Jurkat, Clone E6-1 (cell line): ENCODE data around the gene THNSL1.

Source experiments
- DNase-seq: peaks from one replicate; pipeline ENCODE4 v3.0.0-alpha.2; 2011; ENCODE audit warnings: low read depth, low spot score
- H3K4me3 ChIP-seq: 2 replicates; pipeline ENCODE4 v1.5.1; 2011; ENCODE audit warnings: mild to moderate bottlenecking, low read length, control low read depth, moderate library complexity

THNSL1 gene

DNA sequence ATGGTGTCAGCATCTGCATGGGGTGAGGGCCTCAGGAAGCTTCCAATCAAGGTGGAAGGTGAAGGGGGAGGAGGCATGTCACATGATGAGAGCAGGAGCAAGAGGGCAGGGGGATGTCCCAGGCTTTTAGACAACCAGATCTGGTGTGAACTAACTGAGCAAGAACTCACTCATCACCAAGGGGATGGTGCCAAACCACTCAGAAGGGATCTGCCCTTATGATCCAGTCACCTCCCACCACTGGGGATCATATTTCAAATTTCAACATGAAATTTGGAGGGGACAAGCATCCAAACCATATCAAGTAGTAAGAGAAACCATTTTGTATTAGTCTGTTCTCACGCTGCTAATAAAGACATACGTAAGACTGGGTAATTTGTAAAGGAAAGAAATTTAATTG, 33.6 kb downstream of the THNSL1 start:
- DNase-seq: no peak
- no peak overlapping the region for H3K4me3 ChIP-seq

DNA sequence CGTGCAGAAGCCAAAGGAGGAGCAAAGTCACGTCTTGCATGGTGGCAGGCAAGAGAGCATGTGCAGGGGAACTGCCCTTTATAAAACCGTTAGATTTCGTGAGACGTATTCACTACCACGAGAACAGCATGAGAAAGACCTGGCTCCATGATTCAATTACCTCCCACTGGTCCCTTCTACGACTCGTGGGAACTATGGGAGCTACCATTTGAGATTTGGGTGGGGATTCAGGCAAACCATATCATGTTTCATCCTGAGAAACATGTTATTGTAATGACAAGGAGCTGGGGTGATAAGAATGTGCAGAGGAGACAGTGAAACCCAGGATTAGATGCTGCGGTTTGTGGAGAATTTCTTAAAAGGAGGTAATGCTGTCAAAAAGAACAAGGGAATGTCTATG, 34.0 kb downstream of the THNSL1 start:
- no peak overlapping the region for H3K4me3 ChIP-seq
- DNase-seq: no peak

DNA sequence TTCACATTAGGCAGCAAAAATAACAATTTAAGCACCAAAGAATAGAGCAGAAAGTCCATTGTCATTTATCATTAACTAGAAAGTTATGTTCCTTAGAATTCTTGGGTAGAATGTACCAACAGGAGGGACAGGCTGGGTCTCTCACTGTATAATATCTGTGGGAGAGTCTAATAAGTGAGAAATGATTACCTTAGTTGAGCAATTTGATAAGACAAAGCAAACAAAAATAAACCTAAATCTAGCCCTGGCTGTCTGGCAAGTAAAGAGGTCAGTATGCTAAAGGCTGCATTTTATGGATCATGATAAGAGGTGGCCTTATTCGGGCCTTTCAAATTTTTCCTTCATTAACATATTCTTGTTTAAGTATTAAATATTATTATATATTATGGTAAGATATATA, 35.6 kb downstream of the THNSL1 start:
- no peak for DNase-seq
- no peak overlapping the region for H3K4me3 ChIP-seq

DNA sequence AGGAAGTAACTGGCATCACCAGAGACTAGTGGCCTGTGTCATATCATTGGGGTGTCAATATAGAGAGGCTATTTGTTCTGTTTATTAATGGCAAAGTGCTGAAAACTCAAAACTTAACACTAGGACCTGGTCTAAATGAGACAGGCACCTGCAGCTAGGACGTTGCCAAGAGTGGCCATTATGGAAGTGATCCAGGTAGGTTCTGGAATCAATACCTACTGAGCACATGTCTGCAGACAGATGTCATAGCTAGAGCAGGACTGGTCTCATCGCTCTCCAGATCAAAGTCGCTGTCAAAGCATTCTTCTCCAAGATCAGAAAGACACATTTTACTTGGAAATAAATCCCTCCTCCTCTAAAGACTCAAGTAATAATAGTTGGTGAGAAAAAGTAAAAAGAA, 40.3 kb downstream of the THNSL1 start:
- no peak overlapping the region for H3K4me3 ChIP-seq
- DNase-seq: no peak

DNA sequence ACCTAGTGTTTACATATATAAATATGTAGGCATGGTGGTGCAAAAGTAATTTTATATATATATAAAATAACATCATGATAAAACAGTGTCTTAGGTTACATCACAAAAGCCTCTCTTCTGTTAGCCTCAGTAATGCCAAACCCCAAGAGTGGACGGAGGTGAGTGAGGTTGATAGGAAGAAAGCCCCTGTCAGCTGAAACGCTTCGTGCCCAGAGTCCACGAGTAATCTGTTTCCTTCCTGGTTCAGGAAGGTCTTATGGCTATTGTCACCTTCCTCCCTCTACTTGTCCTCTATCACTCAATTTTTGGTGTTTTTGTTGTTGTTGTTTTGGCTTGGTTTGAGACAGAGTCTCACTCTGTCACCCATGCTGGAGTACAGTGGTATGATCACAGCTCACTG, 41.5 kb downstream of the THNSL1 start:
- H3K4me3 ChIP-seq: no peak overlapping the region
- DNase-seq: no peak

DNA sequence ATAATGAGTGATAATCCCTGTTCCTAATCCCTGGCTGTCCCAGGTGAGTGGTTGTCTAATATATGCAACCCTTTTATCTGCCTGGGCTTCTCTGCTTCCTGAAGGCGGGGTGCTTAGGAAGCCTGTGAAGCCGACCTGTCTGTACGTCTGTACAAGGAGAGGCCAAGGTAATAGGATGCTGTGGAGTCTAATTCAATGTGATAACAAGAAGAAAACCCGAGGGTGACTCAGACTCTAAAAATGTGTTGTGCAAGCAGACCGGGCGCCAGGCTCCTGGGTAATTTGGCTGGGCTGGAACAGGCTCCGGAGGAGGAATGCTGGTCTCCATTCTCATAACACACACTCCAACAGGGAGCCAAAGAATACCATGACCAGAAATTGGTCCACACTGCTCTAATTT, 43.6 kb downstream of the THNSL1 start:
- no peak overlapping the region for H3K4me3 ChIP-seq
- DNase-seq: no peak

DNA sequence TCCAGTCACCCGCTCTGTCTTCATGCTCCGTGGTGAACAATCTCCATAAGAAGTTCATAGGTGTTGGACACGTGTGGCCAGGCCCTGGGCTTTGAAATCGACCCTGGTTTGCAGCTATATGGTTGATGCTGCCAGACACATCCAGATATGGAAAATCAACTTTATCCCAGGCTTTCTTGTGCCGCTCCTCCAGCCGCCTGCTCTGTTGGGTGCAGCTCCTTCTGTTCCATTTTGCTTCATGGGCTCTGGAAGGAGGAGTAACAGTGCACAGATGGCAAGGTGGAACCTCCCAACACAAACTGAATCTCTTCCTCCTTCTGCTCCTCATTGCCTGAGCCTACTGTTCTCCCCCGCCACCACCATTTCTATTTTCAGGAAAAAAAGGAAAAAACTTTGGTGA, 44.7 kb downstream of the THNSL1 start:
- no peak for DNase-seq
- no peak overlapping the region for H3K4me3 ChIP-seq

DNA sequence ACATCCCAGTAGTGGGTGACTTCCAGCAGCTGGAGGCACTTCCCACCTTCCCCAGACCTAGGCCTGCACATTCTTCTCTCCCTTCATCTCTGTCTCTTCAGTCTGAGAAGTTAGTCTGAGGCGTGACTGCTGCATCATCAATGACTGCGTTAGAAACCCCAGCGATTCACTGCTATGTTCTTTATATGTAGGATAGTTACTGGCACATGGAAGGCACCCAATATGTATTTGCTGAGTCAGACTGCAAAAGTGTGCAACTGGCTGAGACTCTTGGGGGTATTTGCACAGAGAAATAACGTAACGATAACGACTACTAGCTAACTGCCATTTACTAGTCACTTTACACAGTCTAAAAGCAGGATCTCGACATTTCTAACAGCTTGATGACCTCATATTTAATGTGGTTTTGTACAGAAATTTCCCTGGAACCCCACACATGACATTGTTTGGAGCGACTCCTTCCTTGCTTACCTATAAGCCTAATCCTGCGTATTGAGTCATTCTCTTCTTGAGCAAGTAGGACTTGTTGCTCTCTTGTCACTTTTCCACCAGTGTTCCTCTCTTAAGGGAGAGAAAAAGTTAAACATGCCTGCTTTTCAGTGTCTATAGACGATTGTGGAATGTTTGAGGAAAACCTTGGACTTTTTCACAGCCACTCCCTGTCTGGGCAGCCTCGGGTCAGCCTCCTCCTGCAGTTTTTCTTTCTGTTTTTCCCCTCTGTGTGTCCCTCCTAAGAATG, 45.5 kb downstream of the THNSL1 start:
- no peak overlapping the region for H3K4me3 ChIP-seq
- DNase-seq: no peak

DNA sequence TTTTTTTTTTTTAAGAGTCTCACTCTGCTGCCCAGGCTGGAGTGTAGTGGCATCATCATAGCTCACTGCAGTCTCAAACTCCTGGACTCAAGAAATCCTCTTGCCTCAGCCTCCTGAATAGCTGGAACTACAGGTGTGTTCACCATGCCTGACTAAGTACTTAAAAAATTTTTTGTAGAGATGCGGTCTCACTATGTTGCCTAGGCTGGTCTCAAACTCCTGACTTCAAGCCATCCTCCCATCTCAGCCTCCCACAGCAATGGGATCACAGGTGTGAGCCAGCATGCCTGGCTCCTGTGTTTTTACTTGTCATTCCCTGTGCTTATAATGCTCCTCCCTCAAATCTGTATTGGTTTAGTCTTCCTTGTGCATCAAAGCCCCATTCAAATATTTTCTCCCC, 46.7 kb downstream of the THNSL1 start:
- no peak for DNase-seq
- H3K4me3 ChIP-seq: no peak overlapping the region

DNA sequence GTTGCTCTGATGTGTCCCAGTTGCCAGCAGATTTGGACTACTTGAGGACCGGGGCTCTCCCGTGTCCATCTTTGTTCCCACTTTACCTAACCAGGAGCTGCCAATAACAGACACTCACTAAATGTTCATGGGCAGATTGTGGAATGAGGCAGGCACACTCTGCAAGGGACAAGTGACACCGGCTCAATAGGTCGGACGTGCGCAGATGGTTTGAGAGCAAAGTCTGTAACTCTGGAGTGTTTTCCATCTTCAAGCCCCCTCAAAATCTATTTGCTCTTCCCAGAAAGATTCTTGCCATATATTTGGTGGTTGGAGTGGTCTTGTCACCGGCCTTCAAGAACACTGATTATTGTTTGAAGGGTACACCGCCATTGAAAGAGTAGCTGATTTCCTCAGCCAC, 47.2 kb downstream of the THNSL1 start:
- no peak for DNase-seq
- H3K4me3 ChIP-seq: no peak overlapping the region

DNA sequence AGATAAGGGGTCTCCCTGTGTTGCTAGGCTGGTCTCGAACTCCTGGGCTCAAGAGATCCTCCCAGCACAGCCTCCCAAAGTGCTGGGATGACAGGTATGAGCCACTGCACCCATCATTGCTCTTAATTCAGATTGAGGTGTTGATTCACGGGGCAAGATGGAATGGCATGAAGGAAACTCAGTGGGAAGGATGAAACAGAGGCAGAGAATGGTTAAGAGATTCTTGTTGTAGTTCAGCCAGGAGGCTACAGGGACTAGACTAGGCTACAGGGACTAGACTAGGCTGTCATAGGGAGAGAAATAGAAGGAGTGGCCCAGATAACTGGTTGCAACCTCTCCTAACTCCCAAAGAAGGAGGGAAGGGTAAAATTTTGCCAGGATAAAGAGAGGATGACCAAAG, 48.0 kb downstream of the THNSL1 start:
- no peak overlapping the region for H3K4me3 ChIP-seq
- no peak for DNase-seq

DNA sequence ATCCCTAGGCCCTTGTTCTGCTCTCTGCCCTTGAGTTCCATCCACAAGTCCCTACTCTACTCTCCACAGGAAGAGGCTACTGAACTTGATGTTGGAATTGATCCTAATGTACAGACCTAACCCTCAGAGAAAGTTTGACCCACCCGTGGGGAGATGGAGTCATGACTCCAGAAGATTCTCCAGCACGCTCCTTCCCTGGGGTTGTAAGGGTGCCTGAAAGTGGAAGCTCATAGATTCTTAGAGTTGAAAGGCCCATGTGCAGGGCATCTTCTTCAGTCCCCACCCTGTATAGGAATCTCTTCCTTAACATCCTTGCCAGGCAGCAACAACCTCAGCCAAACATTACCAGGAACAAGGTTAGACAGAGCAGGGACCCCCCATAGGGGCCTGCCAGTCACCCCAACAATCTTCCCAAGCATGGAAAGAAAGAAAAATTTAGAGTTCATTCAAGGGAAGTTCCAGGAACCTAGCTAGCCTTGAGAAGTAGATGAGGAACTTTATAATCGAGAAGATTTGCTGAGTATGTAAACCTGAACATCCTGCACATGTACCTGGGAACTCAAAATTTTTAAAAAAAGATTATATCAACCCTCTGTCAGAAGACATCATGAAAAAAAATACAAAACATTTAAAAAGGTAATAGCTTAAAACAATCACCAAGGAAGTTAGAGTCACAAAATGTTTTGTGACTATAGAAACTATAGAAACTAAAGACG, 49.5 kb downstream of the THNSL1 start:
- H3K4me3 ChIP-seq: no peak overlapping the region
- no peak for DNase-seq

DNA sequence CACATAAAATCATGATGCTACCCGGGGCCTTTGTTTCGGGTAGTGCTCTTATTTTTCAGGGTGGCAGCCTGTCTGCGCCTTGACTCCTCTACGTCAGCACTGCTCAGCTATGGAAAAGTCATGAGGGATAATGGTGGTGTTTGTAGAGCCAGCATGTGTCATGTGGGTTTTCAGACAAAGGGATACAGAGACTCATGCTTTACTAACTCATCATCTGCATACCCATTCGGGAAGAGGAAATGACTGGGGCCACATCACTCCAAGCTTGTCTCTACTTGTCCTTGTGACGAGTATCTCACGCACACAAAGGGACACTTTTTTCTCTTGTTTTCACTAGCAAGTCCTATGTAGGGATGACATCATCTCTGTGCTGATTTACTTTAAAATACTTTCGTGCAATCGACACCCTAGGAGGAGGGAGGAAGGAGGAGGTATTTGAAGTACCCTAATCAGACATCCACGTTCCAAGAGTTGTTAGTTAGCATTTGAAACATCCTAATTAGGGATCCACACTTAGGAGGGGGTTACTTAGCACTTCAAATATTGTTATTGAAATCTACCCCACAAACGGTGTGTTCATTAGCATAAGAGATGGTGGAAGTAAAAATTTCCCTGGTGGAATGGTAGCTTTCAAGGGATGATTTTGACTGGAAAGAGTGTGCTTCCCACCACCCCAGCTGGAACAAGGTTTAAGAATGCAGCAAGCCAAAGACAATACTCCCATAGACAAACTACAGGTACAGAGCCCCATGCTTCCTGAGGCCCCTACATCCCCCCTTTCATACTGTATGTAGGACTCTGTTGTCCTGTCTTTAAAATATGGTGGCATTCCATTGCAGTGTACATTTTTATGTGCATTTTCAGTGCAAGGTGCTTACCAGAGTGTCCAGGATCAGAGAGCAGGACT, 52.0 kb downstream of the THNSL1 start:
- H3K4me3 ChIP-seq: no peak overlapping the region
- DNase-seq: no peak

DNA sequence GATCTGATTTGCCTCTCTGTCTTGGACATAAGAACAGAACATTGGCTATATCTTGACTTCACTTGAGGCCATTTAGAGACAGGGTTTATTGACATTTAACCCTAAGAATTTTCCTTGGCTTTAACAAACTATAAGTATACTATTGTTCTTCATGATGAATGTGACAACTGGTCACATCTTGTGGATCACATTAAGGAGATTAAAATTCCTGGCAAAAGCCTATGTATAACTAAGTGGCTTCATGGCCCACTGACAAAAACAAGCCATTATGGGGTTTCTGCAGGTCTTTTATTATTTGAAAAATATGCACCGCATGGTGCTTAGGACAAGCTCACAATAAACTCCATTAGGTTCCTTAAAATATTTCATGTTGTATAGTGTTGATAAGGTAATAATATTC, 54.8 kb downstream of the THNSL1 start:
- no peak for DNase-seq
- H3K4me3 ChIP-seq: no peak overlapping the region

DNA sequence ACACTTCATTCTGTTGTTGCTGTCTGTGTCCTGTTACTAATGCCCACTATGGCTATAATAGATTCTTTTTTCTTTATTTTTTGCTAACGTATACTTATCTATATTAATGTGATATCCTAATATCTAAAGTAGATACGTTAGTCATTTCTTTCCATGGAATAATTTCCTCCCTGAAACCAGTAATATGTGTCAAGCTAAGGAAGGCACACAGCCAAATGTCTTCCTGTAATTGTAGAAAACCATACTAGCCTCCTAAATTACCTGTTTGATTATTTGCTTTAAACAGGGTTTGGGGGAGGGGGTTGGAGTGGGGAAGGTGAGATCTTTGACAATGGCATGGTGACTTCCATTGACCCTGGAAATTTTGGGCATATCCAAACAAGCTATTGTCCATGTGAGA, 56.4 kb downstream of the THNSL1 start:
- DNase-seq: no peak
- no peak overlapping the region for H3K4me3 ChIP-seq

DNA sequence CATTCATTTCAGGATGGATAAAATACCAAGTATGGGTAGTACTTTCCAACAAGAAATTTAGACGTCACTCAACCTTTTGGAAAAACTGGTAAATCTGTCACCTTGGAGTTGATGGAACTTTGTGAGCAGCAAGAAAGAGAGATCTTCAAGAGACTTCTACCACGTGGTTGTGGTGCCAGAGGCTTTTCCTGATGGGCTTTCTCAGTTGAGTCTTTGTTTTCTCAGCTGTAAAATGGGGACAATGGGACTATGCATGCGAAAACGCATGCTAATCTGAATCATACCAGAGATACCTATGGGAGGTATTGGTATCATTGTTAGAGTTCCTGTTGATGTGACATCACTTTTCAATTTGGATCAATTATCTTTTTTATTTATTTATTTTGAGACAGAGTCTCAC, 59.4 kb downstream of the THNSL1 start:
- no peak overlapping the region for H3K4me3 ChIP-seq
- no peak for DNase-seq
